HL-60 (cell line): ENCODE results near the gene MGARP.

Experiments
- GABPA ChIP-seq: IDR thresholded peaks from 2 replicates; pipeline ENCODE4 v1.6.1; 2012; ENCODE audit warnings: low read depth
- POLR2AphosphoS5 ChIP-seq: IDR thresholded peaks from 2 replicates; pipeline ENCODE4 v1.6.1; 2012; ENCODE audit warnings: low read depth
- TF ChIP-seq, protein P1 (sequence below): IDR thresholded peaks from one replicate; pipeline ENCODE4 v1.5.1; 2011; ENCODE audit warnings: low read length, control low read depth, inconsistent platforms; ENCODE audit not compliant: insufficient read depth
- TF ChIP-seq, protein P2 (sequence below): IDR thresholded peaks from 2 replicates; pipeline ENCODE4 v1.6.1; 2012; ENCODE audit warnings: low read depth; ENCODE audit not compliant: insufficient replicate concordance

GRCh38 chr4:139329665-139330200 is 49.7 kb upstream of the MGARP start:
- TF ChIP-seq, protein P1, sequence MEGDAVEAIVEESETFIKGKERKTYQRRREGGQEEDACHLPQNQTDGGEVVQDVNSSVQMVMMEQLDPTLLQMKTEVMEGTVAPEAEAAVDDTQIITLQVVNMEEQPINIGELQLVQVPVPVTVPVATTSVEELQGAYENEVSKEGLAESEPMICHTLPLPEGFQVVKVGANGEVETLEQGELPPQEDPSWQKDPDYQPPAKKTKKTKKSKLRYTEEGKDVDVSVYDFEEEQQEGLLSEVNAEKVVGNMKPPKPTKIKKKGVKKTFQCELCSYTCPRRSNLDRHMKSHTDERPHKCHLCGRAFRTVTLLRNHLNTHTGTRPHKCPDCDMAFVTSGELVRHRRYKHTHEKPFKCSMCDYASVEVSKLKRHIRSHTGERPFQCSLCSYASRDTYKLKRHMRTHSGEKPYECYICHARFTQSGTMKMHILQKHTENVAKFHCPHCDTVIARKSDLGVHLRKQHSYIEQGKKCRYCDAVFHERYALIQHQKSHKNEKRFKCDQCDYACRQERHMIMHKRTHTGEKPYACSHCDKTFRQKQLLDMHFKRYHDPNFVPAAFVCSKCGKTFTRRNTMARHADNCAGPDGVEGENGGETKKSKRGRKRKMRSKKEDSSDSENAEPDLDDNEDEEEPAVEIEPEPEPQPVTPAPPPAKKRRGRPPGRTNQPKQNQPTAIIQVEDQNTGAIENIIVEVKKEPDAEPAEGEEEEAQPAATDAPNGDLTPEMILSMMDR = no peak
- TF ChIP-seq GABPA (no peak), POLR2AphosphoS5 (no peak)
- TF ChIP-seq, protein P2, sequence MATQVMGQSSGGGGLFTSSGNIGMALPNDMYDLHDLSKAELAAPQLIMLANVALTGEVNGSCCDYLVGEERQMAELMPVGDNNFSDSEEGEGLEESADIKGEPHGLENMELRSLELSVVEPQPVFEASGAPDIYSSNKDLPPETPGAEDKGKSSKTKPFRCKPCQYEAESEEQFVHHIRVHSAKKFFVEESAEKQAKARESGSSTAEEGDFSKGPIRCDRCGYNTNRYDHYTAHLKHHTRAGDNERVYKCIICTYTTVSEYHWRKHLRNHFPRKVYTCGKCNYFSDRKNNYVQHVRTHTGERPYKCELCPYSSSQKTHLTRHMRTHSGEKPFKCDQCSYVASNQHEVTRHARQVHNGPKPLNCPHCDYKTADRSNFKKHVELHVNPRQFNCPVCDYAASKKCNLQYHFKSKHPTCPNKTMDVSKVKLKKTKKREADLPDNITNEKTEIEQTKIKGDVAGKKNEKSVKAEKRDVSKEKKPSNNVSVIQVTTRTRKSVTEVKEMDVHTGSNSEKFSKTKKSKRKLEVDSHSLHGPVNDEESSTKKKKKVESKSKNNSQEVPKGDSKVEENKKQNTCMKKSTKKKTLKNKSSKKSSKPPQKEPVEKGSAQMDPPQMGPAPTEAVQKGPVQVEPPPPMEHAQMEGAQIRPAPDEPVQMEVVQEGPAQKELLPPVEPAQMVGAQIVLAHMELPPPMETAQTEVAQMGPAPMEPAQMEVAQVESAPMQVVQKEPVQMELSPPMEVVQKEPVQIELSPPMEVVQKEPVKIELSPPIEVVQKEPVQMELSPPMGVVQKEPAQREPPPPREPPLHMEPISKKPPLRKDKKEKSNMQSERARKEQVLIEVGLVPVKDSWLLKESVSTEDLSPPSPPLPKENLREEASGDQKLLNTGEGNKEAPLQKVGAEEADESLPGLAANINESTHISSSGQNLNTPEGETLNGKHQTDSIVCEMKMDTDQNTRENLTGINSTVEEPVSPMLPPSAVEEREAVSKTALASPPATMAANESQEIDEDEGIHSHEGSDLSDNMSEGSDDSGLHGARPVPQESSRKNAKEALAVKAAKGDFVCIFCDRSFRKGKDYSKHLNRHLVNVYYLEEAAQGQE = no peak
